ENCODE results near the gene TRIM52. TPM values are rescaled to one million over a fixed set of nuclear protein-coding genes. Genes with fewer than 3 reads are reported as not detected.

Gene TRIM52
- total RNA-seq, 2 donors from 2014 or later: 13.1 to 15.9 TPM

GRCh38 chr5:181265092-181265671, 4.2 kb upstream of the TRIM52 start:
- peaks cover 4% of the 10 kb centered on the region for H3K36me3 ChIP-seq
- TF ChIP-seq, protein P1, sequence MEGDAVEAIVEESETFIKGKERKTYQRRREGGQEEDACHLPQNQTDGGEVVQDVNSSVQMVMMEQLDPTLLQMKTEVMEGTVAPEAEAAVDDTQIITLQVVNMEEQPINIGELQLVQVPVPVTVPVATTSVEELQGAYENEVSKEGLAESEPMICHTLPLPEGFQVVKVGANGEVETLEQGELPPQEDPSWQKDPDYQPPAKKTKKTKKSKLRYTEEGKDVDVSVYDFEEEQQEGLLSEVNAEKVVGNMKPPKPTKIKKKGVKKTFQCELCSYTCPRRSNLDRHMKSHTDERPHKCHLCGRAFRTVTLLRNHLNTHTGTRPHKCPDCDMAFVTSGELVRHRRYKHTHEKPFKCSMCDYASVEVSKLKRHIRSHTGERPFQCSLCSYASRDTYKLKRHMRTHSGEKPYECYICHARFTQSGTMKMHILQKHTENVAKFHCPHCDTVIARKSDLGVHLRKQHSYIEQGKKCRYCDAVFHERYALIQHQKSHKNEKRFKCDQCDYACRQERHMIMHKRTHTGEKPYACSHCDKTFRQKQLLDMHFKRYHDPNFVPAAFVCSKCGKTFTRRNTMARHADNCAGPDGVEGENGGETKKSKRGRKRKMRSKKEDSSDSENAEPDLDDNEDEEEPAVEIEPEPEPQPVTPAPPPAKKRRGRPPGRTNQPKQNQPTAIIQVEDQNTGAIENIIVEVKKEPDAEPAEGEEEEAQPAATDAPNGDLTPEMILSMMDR (IDR thresholded peaks at IDR 0.05): no peak
- H3K4me3 ChIP-seq: no peak overlapping the region
- ATAC-seq (ENCODE audit: insufficient number of reproducible peaks, low FRiP score, low read depth) (no peak), DNase-seq (ENCODE audit: low spot score) (no peak)
- H3K27ac ChIP-seq: no peak overlapping the region
- peaks cover 0 to 7% of the 10 kb centered on the region in 2 donors for H3K4me1 ChIP-seq (ENCODE audit: control insufficient read depth in 1 of 2, low read depth in 2 of 2)
- H3K9me3 ChIP-seq: no peaks in the 10 kb centered on the region
- no peaks in the 10 kb centered on the region for H3K27me3 ChIP-seq (replicated peaks; ENCODE audit: insufficient read depth)

- Histone ChIP-seq H3K27me3 (replicated peaks; ENCODE audit: insufficient read depth) (no peaks in the 10 kb centered on the region), H3K4me3 (no peak overlapping the region), H3K9me3 (no peaks in the 10 kb centered on the region), H3K36me3 (peaks cover 4% of the 10 kb centered on the region), H3K27ac (no peak overlapping the region), H3K4me1 (ENCODE audit: control insufficient read depth in 1 of 2, low read depth in 2 of 2) (peaks cover 13 to 21% of the 10 kb centered on the region in 2 donors)
- DNase-seq (ENCODE audit: low spot score): no peak
- ATAC-seq (ENCODE audit: insufficient number of reproducible peaks, low FRiP score, low read depth): no peak
- TF ChIP-seq, protein P1 (IDR thresholded peaks at IDR 0.05): no peak
Measured at GRCh38 chr5:181263633-181264032, 2.7 kb upstream of the TRIM52 start.

- peak; percentile 56 for ATAC-seq (ENCODE audit: insufficient number of reproducible peaks, low FRiP score, low read depth)
- DNase-seq (ENCODE audit: low spot score): no peak
- peak overlapping the region; percentile 95 for H3K4me3 ChIP-seq
- no peaks in the 10 kb centered on the region for H3K27me3 ChIP-seq (replicated peaks; ENCODE audit: insufficient read depth)
- H3K36me3 ChIP-seq: peaks cover 4% of the 10 kb centered on the region
- TF ChIP-seq, protein P1 (IDR thresholded peaks at IDR 0.05): no peak
- peaks cover 31 to 36% of the 10 kb centered on the region in 2 donors for H3K4me1 ChIP-seq (ENCODE audit: control insufficient read depth in 1 of 2, low read depth in 2 of 2)
- no peaks in the 10 kb centered on the region for H3K9me3 ChIP-seq
- peak overlapping the region; percentile 97 to 99 for H3K27ac ChIP-seq
Measured at GRCh38 chr5:181261320-181262049, 542 bp upstream of the TRIM52 start.

DNA sequence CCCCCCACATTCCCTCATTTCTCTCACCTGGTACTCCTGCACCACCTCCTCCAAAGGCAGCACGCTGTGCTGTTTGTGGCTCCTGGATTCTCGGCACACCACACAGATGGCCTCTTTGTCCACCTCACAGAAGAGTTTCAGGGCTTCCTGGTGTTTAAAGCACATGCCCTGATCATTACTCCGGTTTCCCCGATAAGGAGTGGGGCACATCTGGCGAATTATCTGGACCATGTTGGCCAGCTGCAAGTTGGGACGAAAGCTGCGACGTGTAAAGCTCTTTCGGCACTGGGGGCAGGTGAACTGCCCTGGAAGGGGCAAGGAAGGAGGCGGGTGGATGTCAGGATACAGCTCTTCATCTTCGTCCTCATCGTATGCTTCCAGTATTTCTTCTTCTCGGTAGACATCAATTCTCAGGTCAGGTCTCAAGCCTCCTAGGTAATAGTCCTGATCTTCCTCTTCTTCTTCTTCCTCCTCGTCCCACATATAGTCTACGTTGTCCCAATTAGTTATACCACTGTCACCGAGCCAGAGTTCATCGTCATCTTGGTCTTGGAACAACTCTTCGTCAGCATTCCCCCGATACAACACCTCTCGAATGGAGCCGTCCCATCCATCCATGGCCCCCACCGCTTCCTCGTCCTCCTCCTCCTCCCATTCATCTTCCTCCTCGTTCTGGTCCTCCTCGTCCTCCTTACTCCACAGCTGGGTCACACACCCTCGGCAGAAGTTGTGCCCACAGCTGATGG, 796 bp downstream of the TRIM52 start:
- peak overlapping the region; percentile 97 to 99 for H3K27ac ChIP-seq
- DNase-seq (ENCODE audit: low spot score) (no peak), ATAC-seq (ENCODE audit: insufficient number of reproducible peaks, low FRiP score, low read depth) (no peak)
- peaks cover 4% of the 10 kb centered on the region for H3K36me3 ChIP-seq
- TF ChIP-seq, protein P1 (IDR thresholded peaks at IDR 0.05): no peak
- H3K4me1 ChIP-seq (ENCODE audit: control insufficient read depth in 1 of 2, low read depth in 2 of 2): peaks cover 43 to 48% of the 10 kb centered on the region in 2 donors
- H3K27me3 ChIP-seq (replicated peaks; ENCODE audit: insufficient read depth): no peaks in the 10 kb centered on the region
- no peaks in the 10 kb centered on the region for H3K9me3 ChIP-seq
- peak overlapping the region; percentile 95 for H3K4me3 ChIP-seq

DNA sequence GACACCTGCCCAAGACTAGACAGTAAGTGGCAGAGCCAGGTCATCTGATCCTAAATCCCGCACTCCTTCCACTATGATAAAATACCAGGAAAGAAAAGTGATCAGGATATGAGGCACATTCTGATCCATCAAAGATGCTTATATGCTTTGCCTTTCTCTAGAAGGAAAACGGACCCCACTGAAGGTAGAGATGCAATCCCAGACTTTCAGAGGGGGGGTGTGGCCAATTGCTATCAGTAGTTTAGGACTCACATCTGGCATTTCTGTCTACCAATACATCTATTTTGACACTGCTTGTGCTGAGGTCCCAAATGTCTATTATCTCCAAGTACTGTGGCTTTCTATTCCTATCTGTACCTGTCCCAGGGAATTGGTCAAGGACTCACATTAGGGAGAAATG, 1.7 kb downstream of the TRIM52 start:
- ATAC-seq (ENCODE audit: insufficient number of reproducible peaks, low FRiP score, low read depth) (no peak), DNase-seq (ENCODE audit: low spot score) (no peak)
- Histone ChIP-seq H3K27ac (no peak overlapping the region), H3K27me3 (replicated peaks; ENCODE audit: insufficient read depth) (no peaks in the 10 kb centered on the region), H3K9me3 (no peaks in the 10 kb centered on the region), H3K36me3 (peaks cover 4% of the 10 kb centered on the region), H3K4me3 (peak overlapping the region; percentile 95), H3K4me1 (ENCODE audit: control insufficient read depth in 1 of 2, low read depth in 2 of 2) (peaks cover 45 to 57% of the 10 kb centered on the region in 2 donors)
- TF ChIP-seq, protein P1 (IDR thresholded peaks at IDR 0.05): no peak
